Endometrial microvascular endothelial cells (primary cell): Measurements from ENCODE around the gene LMO7. TPM values are rescaled to one million over a fixed set of nuclear protein-coding genes. Genes with fewer than 3 reads are reported as not detected.

Source experiments
- in situ Hi-C: cut with HindIII; loops from 2 replicates; pipeline ENCODE4 v1.10.0; 2017; ENCODE audit warnings: low sequenced_read_pairs, low pct_unique_long_range_greater_than_20kb; ENCODE audit errors: inconsistent ontology term
- total RNA-seq: library from RNA; depleted of rRNA; stranded (reverse); fragments of >200 nt; gene quantifications from one replicate; pipeline ENCODE4 v1.2.3, GENCODE V29; 2015; ENCODE audit errors: inconsistent ontology term

The LMO7 gene
- total RNA-seq: 8.6 TPM

GRCh38 chr13:75635828-75636435, at the start of gene LMO7:
LMO7 (plus strand) TSS chr13:75636330; CDS start chr13:75636658, 328 bp downstream.
- in situ Hi-C loops: no loop called here

- in situ Hi-C loops: no loop called here
Measured at GRCh38 chr13:75587679-75588078, 48.5 kb upstream of the LMO7 start.

GRCh38 chr13:75596657-75597182, 39.4 kb upstream of the LMO7 start:
- in situ Hi-C loops: no loop called here

- in situ Hi-C loops: no loop called here
Measured at GRCh38 chr13:75600371-75600770, 35.8 kb upstream of the LMO7 start.

GRCh38 chr13:75603038-75603437, 33.1 kb upstream of the LMO7 start:
- in situ Hi-C loops: no loop called here

GRCh38 chr13:75607447-75607846, 28.7 kb upstream of the LMO7 start:
- in situ Hi-C loops: no loop called here

GRCh38 chr13:75610466-75610865, 25.7 kb upstream of the LMO7 start:
- in situ Hi-C loops: no loop called here

GRCh38 chr13:75612354-75612753, 23.8 kb upstream of the LMO7 start:
- in situ Hi-C loops: no loop called here

GRCh38 chr13:75617230-75617629, 18.9 kb upstream of the LMO7 start:
- in situ Hi-C loops: no loop called here

- in situ Hi-C loops: no loop called here
Measured at GRCh38 chr13:75618308-75618707, 17.8 kb upstream of the LMO7 start.

- in situ Hi-C loops: no loop called here
Measured at GRCh38 chr13:75620020-75620419, 16.1 kb upstream of the LMO7 start.

GRCh38 chr13:75621147-75621546, 15.0 kb upstream of the LMO7 start:
- in situ Hi-C loops: no loop called here

- in situ Hi-C loops: no loop called here
Measured at GRCh38 chr13:75628801-75629200, 7.3 kb upstream of the LMO7 start.

GRCh38 chr13:75633285-75633684, 2.8 kb upstream of the LMO7 start:
- in situ Hi-C loops: no loop called here

GRCh38 chr13:75635101-75635827, 866 bp upstream of the LMO7 start:
- in situ Hi-C loops: no loop called here

- in situ Hi-C loops: no loop called here
Measured at GRCh38 chr13:75636436-75637180, 478 bp downstream of the LMO7 start.

- in situ Hi-C loops: no loop called here
Measured at GRCh38 chr13:75637181-75637750, 1.1 kb downstream of the LMO7 start.

GRCh38 chr13:75639454-75639853, 3.3 kb downstream of the LMO7 start:
- in situ Hi-C loops: no loop called here

- in situ Hi-C loops: no loop called here
Measured at GRCh38 chr13:75641026-75641425, 4.9 kb downstream of the LMO7 start.
